22Rv1 (cell line): ENCODE measurements around the gene TBC1D22A.

Experiments
- CTCF ChIP-seq: fragments of 450-650 bp; IDR thresholded peaks from 2 replicates; pipeline ENCODE4 v1.5.1; 2017; ENCODE audit warnings: mild to moderate bottlenecking
- ZFX ChIP-seq: fragments of 450-650 bp; IDR thresholded peaks from 2 replicates; pipeline ENCODE4 v1.6.1; 2017; ENCODE audit warnings: antibody characterized with exemption, borderline replicate concordance

- no peak for TF ChIP-seq CTCF
- TF ChIP-seq ZFX, result no peak
These were observed 129.0 kb downstream of the TBC1D22A start for GRCh38 chr22:46891382-46891951.
